NCI-H2171 (cell line): ENCODE measurements around the gene CCDC14.
"Not testable (repeated sequence)": the region's sequence is repeated elsewhere in the genome, so short reads cannot be mapped to it uniquely, and the experiment has no call there.

Experiments
- DNase-seq: peaks from one replicate; lab custom pipeline; 2025; lab: John Stamatoyannopoulos, UW

Gene CCDC14

GRCh38 chr3:123960781-123961507 is at the start of gene CCDC14:
TSS of gene CCDC14 (minus strand) at chr3:123961229. CDS start at chr3:123961173, 56 bp downstream.
- DNase-seq, result peak; percentile 99

- not testable (repeated sequence) for DNase-seq
These were observed 47.3 kb upstream of the CCDC14 start for GRCh38 chr3:124008321-124008720.

- no peak for DNase-seq
These were observed 46.2 kb upstream of the CCDC14 start for GRCh38 chr3:124007186-124007585.

- DNase-seq, result not testable (repeated sequence)
These were observed 41.5 kb upstream of the CCDC14 start for GRCh38 chr3:124002405-124003079.

- DNase-seq, result not testable (repeated sequence)
These were observed 40.3 kb upstream of the CCDC14 start for GRCh38 chr3:124001366-124001765.

- DNase-seq, result no peak
These were observed 36.5 kb upstream of the CCDC14 start for GRCh38 chr3:123997543-123997942.

GRCh38 chr3:123993818-123994217 is 32.8 kb upstream of the CCDC14 start:
- no peak for DNase-seq

GRCh38 chr3:123991730-123992588 is 30.9 kb upstream of the CCDC14 start, which contains the start of gene ROPN1:
TSS of gene ROPN1 (minus strand) at chr3:123992124. CDS start at chr3:123980481, 11,643 bp downstream.
- DNase-seq, result not testable (repeated sequence)

GRCh38 chr3:123986427-123986826 is 25.4 kb upstream of the CCDC14 start:
- no peak for DNase-seq

- DNase-seq, result no peak
These were observed 23.9 kb upstream of the CCDC14 start for GRCh38 chr3:123984957-123985356.

- DNase-seq, result no peak
These were observed 23.3 kb upstream of the CCDC14 start for GRCh38 chr3:123984350-123984749.

GRCh38 chr3:123981317-123981716 is 20.3 kb upstream of the CCDC14 start:
- not testable (repeated sequence) for DNase-seq

- no peak for DNase-seq
These were observed 19.5 kb upstream of the CCDC14 start for GRCh38 chr3:123980539-123980938.

GRCh38 chr3:123979525-123980501 is 18.8 kb upstream of the CCDC14 start:
- DNase-seq, result peak; percentile 20

- not testable (repeated sequence) for DNase-seq
These were observed 15.9 kb upstream of the CCDC14 start for GRCh38 chr3:123976904-123977303.

- DNase-seq, result not testable (repeated sequence)
These were observed 15.3 kb upstream of the CCDC14 start for GRCh38 chr3:123976181-123976898.

GRCh38 chr3:123975030-123975429 is 14.0 kb upstream of the CCDC14 start:
- not testable (repeated sequence) for DNase-seq

GRCh38 chr3:123971406-123971805 is 10.4 kb upstream of the CCDC14 start:
- no peak for DNase-seq

- DNase-seq, result not testable (repeated sequence)
These were observed 6.2 kb upstream of the CCDC14 start for GRCh38 chr3:123967260-123967659.

GRCh38 chr3:123966799-123967198 is 5.8 kb upstream of the CCDC14 start:
- not testable (repeated sequence) for DNase-seq
